ENCODE results near the gene LVRN.

DNA sequence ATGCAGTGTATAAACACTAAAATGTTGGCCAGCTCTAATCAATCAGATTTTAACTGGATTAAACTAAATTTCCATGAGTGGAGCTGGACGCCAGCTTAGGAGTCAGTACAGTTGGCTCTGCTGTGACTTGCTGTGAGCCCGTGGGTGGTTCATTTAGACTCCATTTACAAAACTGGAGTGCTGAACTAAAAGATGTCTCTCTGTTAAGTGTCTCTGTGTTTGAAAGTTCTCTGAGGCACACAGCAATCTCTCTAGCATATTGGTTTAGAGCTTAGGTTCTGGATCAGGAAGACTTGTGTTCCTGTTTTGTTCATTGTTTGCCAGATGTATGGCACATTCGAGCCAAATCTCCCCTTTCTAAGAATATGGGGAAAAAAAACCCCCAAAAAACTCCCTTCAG, 42.0 kb downstream of the LVRN start:
- TF ChIP-seq, protein P1, sequence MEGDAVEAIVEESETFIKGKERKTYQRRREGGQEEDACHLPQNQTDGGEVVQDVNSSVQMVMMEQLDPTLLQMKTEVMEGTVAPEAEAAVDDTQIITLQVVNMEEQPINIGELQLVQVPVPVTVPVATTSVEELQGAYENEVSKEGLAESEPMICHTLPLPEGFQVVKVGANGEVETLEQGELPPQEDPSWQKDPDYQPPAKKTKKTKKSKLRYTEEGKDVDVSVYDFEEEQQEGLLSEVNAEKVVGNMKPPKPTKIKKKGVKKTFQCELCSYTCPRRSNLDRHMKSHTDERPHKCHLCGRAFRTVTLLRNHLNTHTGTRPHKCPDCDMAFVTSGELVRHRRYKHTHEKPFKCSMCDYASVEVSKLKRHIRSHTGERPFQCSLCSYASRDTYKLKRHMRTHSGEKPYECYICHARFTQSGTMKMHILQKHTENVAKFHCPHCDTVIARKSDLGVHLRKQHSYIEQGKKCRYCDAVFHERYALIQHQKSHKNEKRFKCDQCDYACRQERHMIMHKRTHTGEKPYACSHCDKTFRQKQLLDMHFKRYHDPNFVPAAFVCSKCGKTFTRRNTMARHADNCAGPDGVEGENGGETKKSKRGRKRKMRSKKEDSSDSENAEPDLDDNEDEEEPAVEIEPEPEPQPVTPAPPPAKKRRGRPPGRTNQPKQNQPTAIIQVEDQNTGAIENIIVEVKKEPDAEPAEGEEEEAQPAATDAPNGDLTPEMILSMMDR (conservative IDR thresholded peaks at IDR 0.05; ENCODE audit: low read depth, low read length): no peak
- no peak for TF ChIP-seq EZH2phosphoT487 (IDR thresholded peaks at IDR 0.05; ENCODE audit: borderline replicate concordance, low read length)
